A673 (cell line): ENCODE results near the gene PRR30. TPM values are rescaled to one million over a fixed set of nuclear protein-coding genes. Genes with fewer than 3 reads are reported as not detected.

Source experiments
- BruUV-seq: library from RNA; stranded (reverse); fragments of 400-500 nt; replicated peaks from 2 replicates; lab custom pipeline; 2021; lab: Mats Ljungman, UMichigan
- CTCF ChIA-PET: fragments of 300-600 bp; sonication (Branson Sonifier 250); formaldehyde crosslinking; loops from one replicate; lab custom pipeline; 2022; ENCODE audit warnings: antibody characterized with exemption; lab: Charles Lee
- POLR2A ChIA-PET: fragments of 300-600 bp; sonication (Branson Sonifier 250); formaldehyde crosslinking; loops from one replicate; lab custom pipeline; 2022; ENCODE audit warnings: antibody characterized with exemption; ENCODE audit not compliant: low non-redundant PET; lab: Charles Lee
- DNase-seq: peaks from one replicate; pipeline ENCODE4 v3.0.0-alpha.2; 2015; ENCODE audit warnings: low spot score
- H3K27ac ChIP-seq: fragments of 200-600 bp; sonication (generic); 2 replicates; pipeline ENCODE4 v1.5.1; 2016; ENCODE audit warnings: mixed run types, low read depth, mild to moderate bottlenecking, mixed read lengths, antibody characterized with exemption, low read length; ENCODE audit not compliant: poor library complexity, severe bottlenecking
- H3K27me3 ChIP-seq: fragments of 200-600 bp; sonication (generic); replicated peaks from 2 replicates; pipeline ENCODE4 v1.6.1; 2017; ENCODE audit warnings: mixed run types, low read depth, mild to moderate bottlenecking, mixed read lengths, antibody characterized with exemption, low read length; ENCODE audit not compliant: insufficient read depth, poor library complexity
- H3K36me3 ChIP-seq: fragments of 200-600 bp; sonication (generic); 2 replicates; pipeline ENCODE4 v1.6.1; 2016; ENCODE audit warnings: mixed run types, mild to moderate bottlenecking, mixed read lengths, antibody characterized with exemption, low read length; ENCODE audit not compliant: insufficient read depth, poor library complexity, severe bottlenecking
- H3K4me1 ChIP-seq: fragments of 200-600 bp; sonication (generic); 2 replicates; pipeline ENCODE4 v1.6.1; 2017; ENCODE audit warnings: mixed run types, mild to moderate bottlenecking, mixed read lengths, antibody characterized with exemption, low read length; ENCODE audit not compliant: insufficient read depth, poor library complexity, severe bottlenecking
- H3K4me3 ChIP-seq: fragments of 200-600 bp; sonication (generic); 2 replicates; pipeline ENCODE4 v1.5.1; 2016; ENCODE audit warnings: low read depth, mixed run types, mild to moderate bottlenecking, mixed read lengths, low read length; ENCODE audit not compliant: poor library complexity, severe bottlenecking
- H3K9me3 ChIP-seq: fragments of 200-600 bp; sonication (generic); 2 replicates; pipeline ENCODE4 v1.6.1; 2016; ENCODE audit warnings: mixed run types, low read depth, mild to moderate bottlenecking, mixed read lengths, antibody characterized with exemption, low read length; ENCODE audit not compliant: poor library complexity, severe bottlenecking
- CTCF ChIP-seq: fragments of 300-800, 200-600 bp; sonication (generic); conservative IDR thresholded peaks from 2 replicates; pipeline ENCODE4 v1.5.1; 2017; ENCODE audit warnings: low read depth, mild to moderate bottlenecking, antibody characterized with exemption, low read length, moderate library complexity, mixed read lengths
- EZH2 ChIP-seq: fragments of 200-600 bp; sonication (generic); IDR thresholded peaks from 2 replicates; pipeline ENCODE4 v1.6.1; 2017; ENCODE audit warnings: borderline replicate concordance, low read depth, mild to moderate bottlenecking, mixed read lengths, antibody characterized with exemption, low read length; ENCODE audit not compliant: poor library complexity, severe bottlenecking
- intact Hi-C: fragments of 100-400 bp; cut with micrococcal nuclease; formaldehyde crosslinking; loops from one replicate; pipeline ENCODE4 v1.10.0; 2022; ENCODE audit not compliant: unreplicated experiment
- total RNA-seq: library from RNA; stranded (reverse); gene quantifications from 2 replicates; pipeline ENCODE4 v1.2.3, GENCODE V29; 2021

The PRR30 gene
- total RNA-seq, 1 experiment from 2014 or later = not detected

GRCh38 chr2:27091746-27092695 is 47.2 kb downstream of the PRR30 start:
- intact Hi-C loops = no loop called here
- Histone ChIP-seq H3K27me3 (no peaks in the 10 kb centered on the region), H3K4me3 (no peak overlapping the region), H3K36me3 (no peaks in the 10 kb centered on the region), H3K9me3 (no peaks in the 10 kb centered on the region), H3K27ac (no peak overlapping the region), H3K4me1 (peaks cover 6% of the 10 kb centered on the region)
- POLR2A ChIA-PET = no interaction called here
- DNase-seq = no peak
- no peak for TF ChIP-seq CTCF
- CTCF ChIA-PET = interaction anchor here (1.2 kb wide), 1 partner anchor 99 kb away, joined by 3 read pairs; no protein-coding TSS in a partner anchor
- no TSS peak for BruUV-seq

GRCh38 chr2:27089111-27089954 is 49.9 kb downstream of the PRR30 start:
- DNase-seq = no peak
- H3K4me3 ChIP-seq = no peak overlapping the region
- H3K4me1 ChIP-seq = peaks cover 6% of the 10 kb centered on the region
- intact Hi-C loops = no loop called here
- TF ChIP-seq CTCF = no peak
- TF ChIP-seq EZH2 = no peak
- POLR2A ChIA-PET = no interaction called here
- H3K9me3 ChIP-seq = no peaks in the 10 kb centered on the region
- no peak overlapping the region for H3K27ac ChIP-seq
- no peaks in the 10 kb centered on the region for H3K36me3 ChIP-seq
- no TSS peak for BruUV-seq
- no peaks in the 10 kb centered on the region for H3K27me3 ChIP-seq
- CTCF ChIA-PET = interaction anchor here (0.6 to 0.7 kb wide), 2 partner anchors 37 to 214 kb away, joined by 3 to 4 read pairs; no protein-coding TSS in a partner anchor

GRCh38 chr2:27088634-27089033 is 50.6 kb downstream of the PRR30 start:
- no peaks in the 10 kb centered on the region for H3K9me3 ChIP-seq
- no peaks in the 10 kb centered on the region for H3K27me3 ChIP-seq
- POLR2A ChIA-PET = no interaction called here
- CTCF ChIA-PET = interaction anchor here (0.6 to 0.7 kb wide), 2 partner anchors 214 to 593 kb away, joined by 3 to 4 read pairs; no protein-coding TSS in a partner anchor
- BruUV-seq = no TSS peak
- no peaks in the 10 kb centered on the region for H3K36me3 ChIP-seq
- no peak for TF ChIP-seq EZH2
- TF ChIP-seq CTCF = no peak
- H3K27ac ChIP-seq = no peak overlapping the region
- DNase-seq = no peak
- H3K4me3 ChIP-seq = peak overlapping the region; percentile 59
- peaks cover 6% of the 10 kb centered on the region for H3K4me1 ChIP-seq
- intact Hi-C loops = no loop called here
